OCI-LY3 (cell line): Measurements from ENCODE around the gene RPTN.

Experiments used
- EZH2phosphoT487 ChIP-seq: fragments of 200-600 bp; shearing (Covaris generic); IDR thresholded peaks from 2 replicates; pipeline ENCODE4 v1.6.1; 2018; ENCODE audit warnings: antibody characterized with exemption, mixed run types, low read depth
- TF ChIP-seq, protein P1 (sequence below): fragments of 200-600, 300-600 bp; sonication (generic); IDR thresholded peaks from 2 replicates; pipeline ENCODE4 v1.5.1; 2014; ENCODE audit warnings: antibody characterized with exemption, low read length, low read depth

DNA sequence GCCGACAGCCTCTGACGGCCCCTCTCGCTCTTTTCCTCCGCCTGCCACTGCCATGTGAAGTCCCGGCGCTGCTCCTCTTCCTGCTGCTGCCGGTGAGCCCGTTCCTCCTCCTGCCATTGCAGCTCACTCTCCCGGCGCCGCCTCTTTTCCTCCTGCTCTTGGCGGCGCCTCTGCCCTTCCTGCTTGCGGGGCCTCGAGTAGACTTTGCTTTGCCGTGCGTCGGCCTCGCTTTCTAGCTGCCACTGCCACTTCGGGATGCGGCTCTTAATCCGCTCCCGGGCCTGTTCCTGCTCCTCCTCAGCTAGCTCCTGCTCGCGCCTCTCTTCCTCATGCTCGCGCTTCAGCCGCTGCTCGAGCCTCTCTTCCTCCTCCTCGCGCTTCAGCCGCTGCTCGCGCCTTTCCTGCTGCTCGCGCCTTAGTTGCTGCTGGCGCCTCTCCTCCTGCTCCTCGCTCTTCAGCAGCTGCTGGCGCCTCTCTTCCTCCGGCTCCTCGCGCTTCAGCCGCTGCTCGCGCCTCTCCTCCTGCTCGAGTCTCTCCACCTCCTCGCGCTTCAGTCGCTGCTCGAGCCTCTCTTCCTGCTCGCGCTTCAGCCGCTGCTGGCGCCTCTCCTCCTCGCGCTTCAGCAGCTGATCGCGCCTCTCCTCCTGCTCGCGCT is 48.0 kb downstream of the RPTN start:
- TF ChIP-seq, protein P1, sequence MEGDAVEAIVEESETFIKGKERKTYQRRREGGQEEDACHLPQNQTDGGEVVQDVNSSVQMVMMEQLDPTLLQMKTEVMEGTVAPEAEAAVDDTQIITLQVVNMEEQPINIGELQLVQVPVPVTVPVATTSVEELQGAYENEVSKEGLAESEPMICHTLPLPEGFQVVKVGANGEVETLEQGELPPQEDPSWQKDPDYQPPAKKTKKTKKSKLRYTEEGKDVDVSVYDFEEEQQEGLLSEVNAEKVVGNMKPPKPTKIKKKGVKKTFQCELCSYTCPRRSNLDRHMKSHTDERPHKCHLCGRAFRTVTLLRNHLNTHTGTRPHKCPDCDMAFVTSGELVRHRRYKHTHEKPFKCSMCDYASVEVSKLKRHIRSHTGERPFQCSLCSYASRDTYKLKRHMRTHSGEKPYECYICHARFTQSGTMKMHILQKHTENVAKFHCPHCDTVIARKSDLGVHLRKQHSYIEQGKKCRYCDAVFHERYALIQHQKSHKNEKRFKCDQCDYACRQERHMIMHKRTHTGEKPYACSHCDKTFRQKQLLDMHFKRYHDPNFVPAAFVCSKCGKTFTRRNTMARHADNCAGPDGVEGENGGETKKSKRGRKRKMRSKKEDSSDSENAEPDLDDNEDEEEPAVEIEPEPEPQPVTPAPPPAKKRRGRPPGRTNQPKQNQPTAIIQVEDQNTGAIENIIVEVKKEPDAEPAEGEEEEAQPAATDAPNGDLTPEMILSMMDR: no peak
- no peak for TF ChIP-seq EZH2phosphoT487
